Endothelial cell of umbilical vein (primary cell): ENCODE measurements around the gene SLC36A3. TPM values are rescaled to one million over a fixed set of nuclear protein-coding genes. Genes with fewer than 3 reads are reported as not detected.

Experiments
- BruUV-seq: library from RNA; stranded (reverse); fragments of 400-500 nt; replicated peaks from 2 replicates; lab custom pipeline; 2021; lab: Mats Ljungman, UMichigan
- CTCF ChIA-PET: fragments of 300-600, 350-600 bp; sonication (Branson Sonifier 250); formaldehyde crosslinking; loops from one replicate; lab custom pipeline; 2021; ENCODE audit warnings: antibody characterized with exemption, inconsistent platforms; lab: Charles Lee
- POLR2A ChIA-PET: fragments of 300-600, 350-600 bp; sonication (Branson Sonifier 250); formaldehyde crosslinking; loops from one replicate; lab custom pipeline; 2021; ENCODE audit warnings: antibody characterized with exemption, inconsistent platforms; lab: Charles Lee
- DNase-seq: peaks from one replicate; pipeline ENCODE4 v3.0.0-alpha.2; 2011; ENCODE audit warnings: low read depth, low spot score
- FAIRE-seq: peaks from 2 replicates; lab custom pipeline; 2011; peaks lifted over from hg19 to GRCh38; lab: Jason Lieb, UNC
- H2AFZ ChIP-seq: 2 replicates; pipeline ENCODE4 v1.6.0; 2012; ENCODE audit warnings: low read depth, low read length, control low read depth, inconsistent platforms
- H3K27ac ChIP-seq: 2 replicates; pipeline ENCODE4 v1.5.1; 2011; ENCODE audit warnings: low read depth, mild to moderate bottlenecking, control low read depth, low read length, moderate library complexity; ENCODE audit not compliant: insufficient read depth
- H3K27me3 ChIP-seq, 2 experiments: 2 replicates each; pipeline versions ENCODE4 v1.6.0 to v1.6.1; 2011; ENCODE audit warnings: low read length in 2 of 2, mixed read lengths in 1 of 2; ENCODE audit not compliant: control insufficient read depth in 2 of 2, insufficient read depth in 2 of 2
- H3K36me3 ChIP-seq, 2 experiments: 2 replicates in 1 of 2; 3 replicates in 1 of 2; pipeline ENCODE4 v1.5.1; 2011; ENCODE audit warnings: low read length in 2 of 2, mild to moderate bottlenecking in 1 of 2, moderate library complexity in 1 of 2; ENCODE audit not compliant: control insufficient read depth in 2 of 2, insufficient read depth in 2 of 2; ENCODE audit errors: extremely low read depth in 1 of 2
- H3K4me1 ChIP-seq: 3 replicates; pipeline ENCODE4 v1.5.1; 2011; ENCODE audit warnings: mild to moderate bottlenecking, low read length; ENCODE audit not compliant: control insufficient read depth, insufficient read depth; ENCODE audit errors: extremely low read depth
- H3K4me2 ChIP-seq: 2 replicates; pipeline ENCODE4 v1.6.1; 2011; ENCODE audit warnings: low read length, control low read depth, mixed read lengths; ENCODE audit not compliant: insufficient read depth
- H3K4me3 ChIP-seq, 3 experiments: fragments of 200-600 bp in 1 of 3; sonication (generic), shearing (Covaris generic) in 1 of 3; replicated peaks in 1 of 3; 2 replicates each; pipeline ENCODE4 v1.5.1; 2011 to 2016; ENCODE audit warnings: control low read depth in 3 of 3, low read length in 3 of 3, mild to moderate bottlenecking in 2 of 3, inconsistent platforms in 1 of 3, low read depth in 1 of 3, moderate library complexity in 1 of 3; ENCODE audit not compliant: insufficient read depth in 1 of 3
- H3K79me2 ChIP-seq: 2 replicates; pipeline ENCODE4 v1.6.0; 2012; ENCODE audit warnings: low read length, inconsistent platforms; ENCODE audit not compliant: control insufficient read depth, insufficient read depth
- H3K9ac ChIP-seq: replicated peaks from 2 replicates; pipeline ENCODE3; 2011; ENCODE audit warnings: low read length, control low read depth; ENCODE audit not compliant: insufficient read depth; ENCODE audit errors: extremely low read depth
- H3K9me1 ChIP-seq: replicated peaks from 3 replicates; pipeline ENCODE4 v1.6.0; 2011; ENCODE audit warnings: mild to moderate bottlenecking, low read length; ENCODE audit not compliant: control insufficient read depth, insufficient read depth; ENCODE audit errors: extremely low read depth
- H3K9me3 ChIP-seq: replicated peaks from 2 replicates; pipeline ENCODE4 v1.5.1; 2012; ENCODE audit warnings: low read length, inconsistent platforms; ENCODE audit not compliant: control insufficient read depth, insufficient read depth
- H4K20me1 ChIP-seq: replicated peaks from 2 replicates; pipeline ENCODE3; 2011; ENCODE audit warnings: mild to moderate bottlenecking, low read length; ENCODE audit not compliant: control insufficient read depth, insufficient read depth; ENCODE audit errors: extremely low read depth
- EZH2 ChIP-seq: IDR thresholded peaks from 2 replicates; pipeline ENCODE4 v1.6.1; 2012; ENCODE audit warnings: borderline replicate concordance, low read depth, mild to moderate bottlenecking, moderate library complexity, low read length, inconsistent platforms; ENCODE audit not compliant: severe bottlenecking
- FOS ChIP-seq: IDR thresholded peaks from 2 replicates; pipeline ENCODE4 v1.6.1; 2011; ENCODE audit warnings: mild to moderate bottlenecking, low read length, moderate library complexity, borderline replicate concordance; ENCODE audit not compliant: insufficient read depth
- GATA2 ChIP-seq: IDR thresholded peaks from 2 replicates; pipeline ENCODE4 v1.7.0; 2011; ENCODE audit warnings: low read depth, mild to moderate bottlenecking, moderate library complexity, mixed read lengths, low read length; ENCODE audit not compliant: insufficient read length, insufficient read depth
- JUN ChIP-seq: IDR thresholded peaks from 2 replicates; pipeline ENCODE4 v1.6.1; 2011; ENCODE audit warnings: borderline replicate concordance, low read depth; ENCODE audit not compliant: insufficient read length, insufficient read depth
- MYC ChIP-seq: IDR thresholded peaks from one replicate; pipeline ENCODE4 v1.6.1; 2011; ENCODE audit warnings: mild to moderate bottlenecking, low read depth, low read length
- POLR2A ChIP-seq: IDR thresholded peaks from 2 replicates; pipeline ENCODE4 v1.6.1; 2012; ENCODE audit warnings: low read depth, mild to moderate bottlenecking, control low read depth, low read length
- POLR2AphosphoS5 ChIP-seq: IDR thresholded peaks from 2 replicates; pipeline ENCODE4 v1.6.1; 2012; ENCODE audit warnings: low read depth, mild to moderate bottlenecking, control low read depth, low read length, moderate library complexity; ENCODE audit not compliant: insufficient read depth
- dilution Hi-C: fragments of 300-500 bp; cut with MboI; formaldehyde crosslinking; loops from one replicate; pipeline ENCODE4 v1.15.0; 2019; ENCODE audit warnings: low sequenced_read_pairs; ENCODE audit not compliant: extremely low pct_ligation_motif_present
- intact Hi-C: fragments of 100-400 bp; cut with micrococcal nuclease; formaldehyde crosslinking; loops from one replicate; pipeline ENCODE4 v1.10.0; 2022
- polyA plus RNA-seq, 4 experiments: library from polyadenylated mRNA; depleted of rRNA in 3 of 4; stranded (reverse) in 3 of 4; unstranded in 1 of 4; fragments of >200 nt; gene quantifications; 2 replicates each; pipeline versions ENCODE4 v1.2.1 to v1.2.3, GENCODE V29; 2011 to 2012; ENCODE audit warnings: missing spikeins in 1 of 4
- total RNA-seq: library from RNA; stranded (reverse); gene quantifications from 2 replicates; pipeline ENCODE4 v1.2.3, GENCODE V29; 2021
- TF ChIP-seq, protein P1 (sequence below): IDR thresholded peaks from 2 replicates; pipeline ENCODE4 v1.6.1; 2011; ENCODE audit not compliant: insufficient read depth, insufficient read length
- TF ChIP-seq, protein P2 (sequence below), 2 donors: IDR thresholded peaks; 1 replicate in 1 of 2; 2 replicates in 1 of 2; pipeline ENCODE4 v1.5.1; 2011; ENCODE audit warnings: low read length in 2 of 2, mild to moderate bottlenecking in 2 of 2, moderate library complexity in 2 of 2, control low read depth in 1 of 2, inconsistent platforms in 1 of 2, low read depth in 1 of 2; ENCODE audit not compliant: insufficient read depth in 1 of 2; ENCODE audit errors: extremely low read depth in 1 of 2

SLC36A3 gene
- total and polyA plus RNA-seq, 2 donors (not counting 3 experiments of a cell fraction or from before 2014, with no cell fraction given) = not detected

DNA sequence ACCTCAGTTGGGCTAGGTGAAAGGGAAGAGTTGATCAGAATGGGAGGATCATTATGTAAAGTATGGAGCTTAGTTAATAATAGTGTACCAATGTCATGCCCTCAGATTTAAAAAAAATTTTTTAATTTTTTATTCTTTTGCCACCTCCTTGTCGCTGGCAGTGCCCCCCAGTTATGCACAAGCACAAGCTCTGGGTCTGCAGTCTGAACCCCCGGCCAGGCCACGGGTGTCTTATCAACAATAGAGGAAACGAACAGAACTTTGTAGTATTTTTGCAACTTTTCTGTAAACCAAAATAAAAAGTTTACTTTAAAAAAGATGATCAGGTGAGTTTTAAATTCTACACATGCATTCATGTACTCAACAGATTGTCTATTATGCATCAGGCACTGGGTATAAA, 51.9 kb downstream of the SLC36A3 start:
- peaks cover 3 to 4% of the 10 kb centered on the region in 2 experiments for H3K27me3 ChIP-seq
- DNase-seq (no peak), FAIRE-seq (no peak)
- H3K9me3 ChIP-seq = no peaks in the 10 kb centered on the region
- H3K4me2 ChIP-seq = no peak overlapping the region
- dilution Hi-C loops (no loop called here), intact Hi-C loops (loop anchor here (1.0 to 10.0 kb wide), 5 partner anchors 27 to 523 kb away; partner anchors contain the start of genes CCDC69, G3BP1 and SLC36A1)
- no peaks in the 10 kb centered on the region for H3K36me3 ChIP-seq
- ChIA-PET CTCF (interaction anchor here (0.7 to 3.0 kb wide), 3 partner anchors 12 to 28 kb away, joined by 3 to 28 read pairs (median 14); partner anchors contain the start of gene CCDC69), POLR2A (no interaction called here)
- peak overlapping the region; percentile 95 for H2AFZ ChIP-seq
- no peaks in the 10 kb centered on the region for H3K79me2 ChIP-seq
- H3K4me1 ChIP-seq = peaks cover 5% of the 10 kb centered on the region
- TF ChIP-seq JUN = no peak
- TF ChIP-seq, protein P1, sequence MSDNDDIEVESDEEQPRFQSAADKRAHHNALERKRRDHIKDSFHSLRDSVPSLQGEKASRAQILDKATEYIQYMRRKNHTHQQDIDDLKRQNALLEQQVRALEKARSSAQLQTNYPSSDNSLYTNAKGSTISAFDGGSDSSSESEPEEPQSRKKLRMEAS = no peak
- TF ChIP-seq, protein P2, sequence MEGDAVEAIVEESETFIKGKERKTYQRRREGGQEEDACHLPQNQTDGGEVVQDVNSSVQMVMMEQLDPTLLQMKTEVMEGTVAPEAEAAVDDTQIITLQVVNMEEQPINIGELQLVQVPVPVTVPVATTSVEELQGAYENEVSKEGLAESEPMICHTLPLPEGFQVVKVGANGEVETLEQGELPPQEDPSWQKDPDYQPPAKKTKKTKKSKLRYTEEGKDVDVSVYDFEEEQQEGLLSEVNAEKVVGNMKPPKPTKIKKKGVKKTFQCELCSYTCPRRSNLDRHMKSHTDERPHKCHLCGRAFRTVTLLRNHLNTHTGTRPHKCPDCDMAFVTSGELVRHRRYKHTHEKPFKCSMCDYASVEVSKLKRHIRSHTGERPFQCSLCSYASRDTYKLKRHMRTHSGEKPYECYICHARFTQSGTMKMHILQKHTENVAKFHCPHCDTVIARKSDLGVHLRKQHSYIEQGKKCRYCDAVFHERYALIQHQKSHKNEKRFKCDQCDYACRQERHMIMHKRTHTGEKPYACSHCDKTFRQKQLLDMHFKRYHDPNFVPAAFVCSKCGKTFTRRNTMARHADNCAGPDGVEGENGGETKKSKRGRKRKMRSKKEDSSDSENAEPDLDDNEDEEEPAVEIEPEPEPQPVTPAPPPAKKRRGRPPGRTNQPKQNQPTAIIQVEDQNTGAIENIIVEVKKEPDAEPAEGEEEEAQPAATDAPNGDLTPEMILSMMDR (IDR thresholded peaks at IDR 0.05; ENCODE audit: extremely low read depth in 1 of 2, insufficient read depth in 1 of 2, low read depth in 1 of 2, low read length in 2 of 2) = no peak
- TF ChIP-seq MYC = no peak
- no peak for TF ChIP-seq GATA2
- TF ChIP-seq EZH2 = no peak
- no peak for TF ChIP-seq FOS
- TF ChIP-seq POLR2A = no peak
- TF ChIP-seq POLR2AphosphoS5 = no peak
- H4K20me1 ChIP-seq = no peaks in the 10 kb centered on the region
- BruUV-seq = no TSS peak
- no peak overlapping the region for H3K9ac ChIP-seq
- no peak overlapping the region for H3K4me3 ChIP-seq
- no peak overlapping the region for H3K27ac ChIP-seq
- H3K9me1 ChIP-seq = no peaks in the 10 kb centered on the region
